Measurements from ENCODE around the gene RELN.

- no peak for TF ChIP-seq CTCF (conservative IDR thresholded peaks at IDR 0.05; ENCODE audit: low read length)
- no peak for TF ChIP-seq EZH2phosphoT487 (IDR thresholded peaks at IDR 0.05; ENCODE audit: borderline replicate concordance)
These were observed 73.6 kb downstream of the RELN start for GRCh38 chr7:103915680-103916357.
